Putamen (tissue), 1 donor: ENCODE measurements around the gene ZNF80.
"Not testable (repeated sequence)": the region's sequence is repeated elsewhere in the genome, so short reads cannot be mapped to it uniquely, and the experiment has no call there.

ENCODE experiments used
- DNase-seq: peaks from one replicate; pipeline ENCODE4 v3.0.0-alpha.2; 2016; ENCODE audit warnings: low spot score

Gene ZNF80

DNA sequence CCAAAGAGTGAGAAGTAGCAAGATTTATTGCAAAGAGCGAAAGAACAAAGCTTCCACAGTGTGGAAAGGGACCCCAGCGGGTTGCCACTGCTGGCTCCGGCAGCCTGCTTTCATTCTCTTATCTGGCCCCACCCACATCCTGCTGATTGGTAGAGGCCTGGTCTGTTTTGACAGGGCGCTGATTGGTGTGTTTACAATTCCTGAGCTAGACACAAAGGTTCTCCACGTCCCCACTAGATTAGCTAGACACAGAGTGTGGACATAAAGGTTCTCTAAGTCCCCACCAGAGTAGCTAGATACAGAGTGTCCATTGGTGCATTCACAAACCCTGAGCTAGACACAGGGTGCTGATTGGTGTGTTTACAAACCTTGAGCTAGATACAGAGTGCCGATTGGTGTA, at the start of gene ZNF80:
ZNF80 (minus strand) TSS at position 101 of the 400 bp plus-strand sequence. CDS start 504 bp downstream, outside the sequence.
- not testable (repeated sequence) for DNase-seq

GRCh38 chr3:114286266-114286665, 48.9 kb upstream of the ZNF80 start:
- no peak for DNase-seq

DNA sequence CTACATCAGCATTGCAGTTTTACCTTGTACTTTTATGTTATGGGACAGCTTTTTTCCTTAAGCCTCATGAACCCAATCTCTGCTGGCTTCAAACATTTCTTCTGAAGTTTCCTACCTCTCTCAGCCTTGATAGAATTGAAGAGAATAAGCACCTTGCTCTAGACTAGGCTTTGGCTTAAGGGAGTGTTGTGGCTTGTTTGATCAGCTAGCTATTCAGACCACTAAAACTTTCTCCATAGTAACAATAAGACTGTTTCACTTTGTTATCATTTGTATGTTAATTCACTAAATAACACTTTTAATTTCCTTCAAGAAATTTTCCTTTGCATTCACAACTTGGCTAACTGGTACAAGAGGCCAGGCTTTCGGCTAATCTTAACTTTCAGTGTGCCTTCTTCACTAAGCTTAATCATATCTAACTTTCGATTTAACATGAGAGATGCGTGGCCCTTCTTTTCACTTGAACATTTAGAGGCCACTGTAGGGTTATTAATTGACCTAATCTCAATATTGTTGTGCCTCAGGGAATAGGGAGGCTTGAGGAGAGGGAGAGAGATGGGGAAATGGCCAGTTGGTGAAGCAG, 48.4 kb upstream of the ZNF80 start:
- no peak for DNase-seq

DNA sequence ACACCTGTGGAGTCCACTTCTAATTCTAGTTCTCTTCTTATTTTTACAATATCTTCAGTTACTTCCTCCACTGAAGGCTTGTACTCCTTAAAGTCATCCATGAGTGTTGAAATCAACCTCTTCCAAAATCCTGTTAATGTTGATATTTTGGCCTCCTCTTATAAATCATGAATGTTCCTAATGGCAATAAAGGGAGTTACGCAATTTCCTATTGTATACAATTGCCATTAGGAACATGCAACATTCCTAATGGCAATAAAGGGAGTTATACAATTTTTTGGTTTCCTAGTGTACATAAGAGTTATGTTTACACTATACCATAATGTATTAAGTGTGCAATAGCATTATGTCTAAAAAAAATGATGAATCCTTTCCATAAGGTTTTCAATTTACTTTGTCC, 47.3 kb upstream of the ZNF80 start:
- no peak for DNase-seq

DNA sequence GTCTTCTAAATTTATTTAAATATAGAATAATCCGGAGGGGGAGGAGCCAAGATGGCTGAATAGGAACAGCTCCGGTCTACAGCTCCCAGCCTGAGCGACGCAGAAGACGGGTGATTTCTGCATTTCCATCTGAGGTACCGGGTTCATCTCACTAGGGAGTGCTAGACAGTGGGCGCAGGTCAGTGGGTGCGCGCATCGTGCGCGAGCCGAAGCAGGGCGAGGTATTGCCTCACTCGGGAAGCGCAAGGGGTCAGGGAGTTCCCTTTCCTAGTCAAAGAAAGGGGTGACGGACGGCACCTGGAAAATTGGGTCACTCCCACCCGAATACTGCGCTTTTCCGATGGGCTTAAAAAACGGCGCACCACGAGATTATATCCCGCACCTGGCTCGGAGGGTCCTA, 39.5 kb upstream of the ZNF80 start:
- not testable (repeated sequence) for DNase-seq

- no peak for DNase-seq
These were observed 37.6 kb upstream of the ZNF80 start for GRCh38 chr3:114274929-114275328.

GRCh38 chr3:114272271-114272670, 34.9 kb upstream of the ZNF80 start:
- no peak for DNase-seq

DNA sequence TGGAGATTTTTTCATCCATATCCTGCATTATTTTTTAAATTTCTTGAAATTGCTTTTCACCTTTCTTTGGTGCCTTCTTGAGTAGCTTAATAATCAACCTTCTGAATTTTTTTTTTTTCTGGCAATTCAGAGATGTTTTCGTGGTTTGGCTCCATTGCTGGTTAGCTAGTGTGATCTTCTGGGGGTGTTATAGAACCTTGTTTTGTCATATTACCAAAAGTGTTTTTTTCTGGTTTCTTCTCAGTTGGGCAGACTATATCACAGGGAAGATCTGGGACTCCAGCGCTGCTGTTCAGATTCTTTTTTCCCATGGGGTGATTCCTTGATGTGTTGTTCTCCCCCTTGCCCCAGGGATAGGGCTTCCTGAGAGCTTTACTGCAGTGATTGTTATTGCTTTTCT, 32.6 kb upstream of the ZNF80 start:
- DNase-seq = no peak

DNA sequence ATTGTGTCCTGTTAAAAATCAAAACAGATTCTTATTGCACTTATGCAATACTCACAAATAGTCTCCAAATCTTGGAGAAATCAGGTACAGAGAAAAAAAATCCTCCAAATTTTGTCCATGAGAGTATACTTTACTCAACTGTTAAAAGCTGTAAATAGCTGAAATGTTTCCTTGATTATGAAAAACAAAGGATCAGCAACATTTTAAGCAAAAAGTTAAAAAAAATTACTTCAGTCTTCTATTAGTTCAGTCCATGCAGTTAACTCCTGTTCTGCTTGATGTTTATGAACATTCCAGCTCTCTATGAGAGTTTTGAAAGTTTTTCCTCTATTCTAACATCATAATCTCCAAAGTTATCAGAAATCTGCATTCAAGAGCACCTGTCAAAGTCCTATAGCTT, 22.8 kb upstream of the ZNF80 start:
- no peak for DNase-seq

- DNase-seq = no peak
These were observed 22.2 kb upstream of the ZNF80 start for GRCh38 chr3:114259566-114259965.

- DNase-seq = no peak
These were observed 16.1 kb upstream of the ZNF80 start for GRCh38 chr3:114253505-114253904.

GRCh38 chr3:114252954-114253353, 15.6 kb upstream of the ZNF80 start:
- no peak for DNase-seq

- no peak for DNase-seq
These were observed 5.6 kb upstream of the ZNF80 start for GRCh38 chr3:114242947-114243346.

DNA sequence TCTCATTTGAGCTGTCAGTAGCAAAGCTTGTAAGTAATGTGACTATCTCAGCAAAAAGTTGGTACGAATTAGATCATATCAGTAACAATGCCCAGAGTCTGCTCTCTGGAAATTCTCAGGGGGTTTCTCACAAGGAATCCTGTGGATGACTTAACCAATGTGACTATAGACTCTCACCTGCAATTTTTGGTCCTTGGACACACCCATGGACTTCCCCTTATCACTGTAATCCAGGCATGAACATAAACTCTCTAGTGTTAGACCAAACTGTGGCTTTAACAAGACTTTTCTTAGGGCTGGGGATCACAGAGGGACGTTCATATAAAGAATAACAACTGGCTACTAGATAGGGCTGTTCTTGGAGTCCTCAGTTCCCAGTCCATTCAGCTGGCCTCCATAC, 3.9 kb upstream of the ZNF80 start:
- no peak for DNase-seq

- DNase-seq = not testable (repeated sequence)
These were observed 888 bp upstream of the ZNF80 start for GRCh38 chr3:114238146-114238785.

DNA sequence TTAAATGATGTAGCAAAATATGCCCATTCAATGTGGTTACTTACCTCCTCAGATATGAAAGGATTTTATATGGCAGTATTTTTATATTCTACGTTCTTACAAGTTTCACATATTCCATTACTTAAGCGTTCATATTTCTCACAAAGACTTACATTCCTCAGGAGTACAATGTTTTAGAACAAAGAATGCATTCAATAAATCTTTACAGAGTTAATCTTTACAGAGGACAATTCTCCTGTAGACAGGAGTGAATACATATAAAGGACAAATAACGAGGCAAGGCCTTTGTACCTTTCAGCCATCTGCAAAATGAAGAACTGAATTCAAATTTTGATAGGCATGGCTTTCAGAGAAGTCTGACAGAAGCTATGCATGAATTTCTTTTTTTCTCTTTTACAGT, 1.9 kb downstream of the ZNF80 start:
- DNase-seq = no peak

- no peak for DNase-seq
These were observed 2.6 kb downstream of the ZNF80 start for GRCh38 chr3:114234745-114235144.

DNA sequence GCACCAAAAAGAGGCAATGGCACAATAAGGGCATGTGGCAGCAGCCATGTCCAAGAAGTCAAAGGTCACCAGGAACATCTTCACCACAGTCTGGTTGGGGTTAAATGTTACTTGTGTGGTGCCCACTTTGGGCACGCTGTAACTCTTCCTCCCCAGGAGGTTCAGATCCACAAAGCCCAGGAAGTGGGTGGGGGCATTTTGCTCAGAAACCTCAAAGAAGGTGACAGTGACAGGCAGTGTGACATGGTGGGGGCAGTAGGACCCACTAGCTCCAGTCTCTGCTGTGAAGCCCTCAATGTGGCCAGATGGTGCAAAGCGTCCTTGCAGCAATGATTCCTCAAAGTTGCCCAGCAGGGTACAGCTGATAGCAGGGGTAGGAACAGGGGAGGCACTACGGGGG, 5.8 kb downstream of the ZNF80 start:
- no peak for DNase-seq

DNA sequence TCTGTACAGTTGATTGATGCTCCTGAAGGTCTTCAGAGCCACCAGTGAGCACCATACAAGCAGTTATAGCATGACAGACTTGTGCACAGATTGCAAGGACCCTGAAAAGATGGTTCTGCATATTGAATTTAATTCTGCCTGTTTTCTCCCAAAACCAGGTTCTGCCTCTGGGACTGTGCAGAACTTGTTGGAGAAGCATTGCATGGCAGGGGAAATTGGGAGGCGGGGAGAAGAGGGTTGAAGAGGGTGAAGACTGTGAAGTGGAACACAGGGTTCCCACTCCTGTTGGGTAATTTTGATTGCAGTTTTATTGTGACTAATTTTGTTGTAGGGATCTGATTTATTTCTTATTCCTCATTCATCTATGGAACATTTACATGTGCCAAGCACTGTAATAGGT, 10.3 kb downstream of the ZNF80 start:
- DNase-seq = no peak

DNA sequence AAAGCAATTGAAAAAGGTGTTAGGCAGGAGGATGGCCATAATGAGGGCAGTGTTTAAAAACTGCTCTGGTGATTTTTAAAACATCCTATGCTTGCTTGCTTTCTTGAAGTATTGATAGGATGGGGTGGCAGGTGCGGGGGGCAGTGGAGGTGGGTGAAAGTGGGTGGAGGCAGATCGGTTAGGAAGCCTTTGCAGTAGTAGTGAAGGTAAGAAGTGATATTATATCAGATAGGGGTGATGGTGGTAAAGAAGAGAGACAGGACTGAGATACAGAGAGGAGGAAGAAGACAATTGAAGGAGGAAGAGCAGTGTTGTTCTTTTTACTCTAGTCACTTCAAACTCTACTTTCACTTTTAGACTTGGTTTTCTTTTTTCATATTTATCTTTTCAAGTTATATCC, 11.1 kb downstream of the ZNF80 start:
- no peak for DNase-seq

GRCh38 chr3:114223143-114223542, 14.2 kb downstream of the ZNF80 start:
- DNase-seq = no peak

- no peak for DNase-seq
These were observed 15.5 kb downstream of the ZNF80 start for GRCh38 chr3:114221881-114222264.

- no peak for DNase-seq
These were observed 16.1 kb downstream of the ZNF80 start for GRCh38 chr3:114221165-114221880.

DNA sequence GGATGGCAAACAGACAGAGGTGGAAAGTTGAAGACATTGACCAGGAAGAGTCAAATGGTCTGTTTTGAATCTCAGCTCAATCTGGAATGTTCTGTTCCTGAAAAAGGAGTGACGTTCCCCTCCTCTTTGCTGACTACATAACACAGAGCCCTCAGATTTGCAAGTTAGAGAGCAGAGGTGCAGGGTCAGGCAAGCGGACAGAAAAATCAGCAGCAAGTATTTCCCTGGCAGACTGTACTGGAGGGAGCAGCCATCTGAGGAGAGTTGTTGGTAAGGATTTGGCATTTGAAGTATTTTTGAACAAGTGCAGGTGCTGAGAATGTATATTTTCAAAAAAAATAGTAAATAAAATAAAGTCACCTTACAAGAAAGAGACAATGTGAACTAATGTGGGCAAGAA, 17.6 kb downstream of the ZNF80 start:
- DNase-seq = no peak
